K562 (cell line): ENCODE results near the gene MTG1. TPM values are rescaled to one million over a fixed set of nuclear protein-coding genes. Genes with fewer than 3 reads are reported as not detected.

Experiments
- GABPB1 ChIP-seq: sonication (generic); formaldehyde crosslinking; IDR thresholded peaks from 2 replicates; pipeline ENCODE4 v1.8.0; 2022; ENCODE audit warnings: mild to moderate bottlenecking, missing genetic modification reagents
- HDGF ChIP-seq: fragments of 450-650 bp; IDR thresholded peaks from 2 replicates; pipeline ENCODE4 v1.6.1; 2016
- KDM5B ChIP-seq: fragments of 200-600 bp; sonication (generic); IDR thresholded peaks from 2 replicates; pipeline ENCODE4 v1.6.1; 2012; ENCODE audit warnings: low read depth, mild to moderate bottlenecking, moderate library complexity, low read length, control low read depth, inconsistent platforms; ENCODE audit not compliant: insufficient replicate concordance
- MCM7 ChIP-seq, 2 experiments: fragments of 450-650 bp; IDR thresholded peaks; 2 replicates each; pipeline ENCODE4 v1.6.1; 2016 to 2018
- PCBP1 ChIP-seq: fragments of 200-400 bp; formaldehyde crosslinking; IDR thresholded peaks from 2 replicates; pipeline ENCODE4 v1.6.1; 2018; ENCODE audit warnings: mild to moderate bottlenecking, low read depth, low read length; ENCODE audit not compliant: poor library complexity, severe bottlenecking
- RBM34 ChIP-seq: fragments of 200-400 bp; formaldehyde crosslinking; IDR thresholded peaks from 2 replicates; pipeline ENCODE4 v1.6.1; 2018; ENCODE audit warnings: low read length, borderline replicate concordance; ENCODE audit not compliant: insufficient read depth
- RNF2 ChIP-seq: sonication (generic); IDR thresholded peaks from 2 replicates; pipeline ENCODE4 v1.6.1; 2016
- SIN3A ChIP-seq, 2 experiments: fragments of 150-350 bp in 1 of 2; IDR thresholded peaks; 2 replicates each; pipeline ENCODE4 v1.6.1; 2011 to 2016; ENCODE audit warnings: borderline replicate concordance in 2 of 2, low read depth in 2 of 2, low read length in 2 of 2, mild to moderate bottlenecking in 2 of 2, moderate library complexity in 2 of 2; ENCODE audit not compliant: control insufficient read depth in 1 of 2
- TBL1XR1 ChIP-seq, 2 experiments: IDR thresholded peaks; 2 replicates each; pipeline ENCODE4 v1.6.1; 2012; ENCODE audit warnings: improper control_type of control experiment in 2 of 2, low read length in 2 of 2, mild to moderate bottlenecking in 1 of 2
- ZBTB1 ChIP-seq: sonication (generic); formaldehyde crosslinking; IDR thresholded peaks from 2 replicates; pipeline ENCODE4 v1.8.1; 2023; ENCODE audit warnings: missing genetic modification reagents, low read depth, mild to moderate bottlenecking, borderline replicate concordance
- ZNF124 ChIP-seq: sonication (generic); formaldehyde crosslinking; IDR thresholded peaks from 2 replicates; pipeline ENCODE4 v1.8.1; 2022; ENCODE audit warnings: missing genetic modification reagents
- ZNF282 ChIP-seq: sonication (generic); formaldehyde crosslinking; IDR thresholded peaks from 2 replicates; pipeline ENCODE4 v1.8.1; 2023; ENCODE audit warnings: missing genetic modification reagents
- ZNF561 ChIP-seq: fragments of 450-650 bp; formaldehyde crosslinking; conservative IDR thresholded peaks from 2 replicates; pipeline ENCODE4 v1.4.0; 2020; ENCODE audit warnings: mild to moderate bottlenecking, moderate library complexity
- ZNF707 ChIP-seq: fragments of 250-450 bp; sonication (Bioruptor Pico); conservative IDR thresholded peaks from 2 replicates; pipeline ENCODE4 v1.8.0; 2022; ENCODE audit warnings: inconsistent platforms, mild to moderate bottlenecking, moderate library complexity
- polyA plus RNA-seq, 8 experiments: library from polyadenylated mRNA; depleted of rRNA in 4 of 8; stranded (reverse) in 5 of 8; unstranded in 3 of 8; fragments of >200 nt; fragmentation: Nextera tagmentation in 2 of 8; fragmentation: Illumina TruSeq in 1 of 8; extraction: Ambion mirVana in 2 of 8; extraction: Trizol in 1 of 8; gene quantifications; 2 replicates each; pipeline versions ENCODE4 v1.2.1 to v1.2.3, GENCODE V29; 2011 to 2014; ENCODE audit warnings: inconsistent platforms in 1 of 8, missing spikeins in 1 of 8
- total RNA-seq, 7 experiments: library from RNA; depleted of rRNA in 6 of 7; stranded (reverse); fragments of >200 nt in 6 of 7; fragmentation: Illumina TruSeq in 2 of 7; extraction: Trizol in 2 of 7; gene quantifications; 2 replicates each; pipeline versions ENCODE4 v1.2.1 to v1.2.3, GENCODE V29; 2011 to 2021; ENCODE audit warnings: low replicate concordance in 1 of 7
- TF ChIP-seq, protein P1 (sequence below): fragments of 450-650 bp; IDR thresholded peaks from 2 replicates; pipeline ENCODE4 v1.6.1; 2016; ENCODE audit warnings: low read depth
- TF ChIP-seq, protein P2 (sequence below): sonication (generic); formaldehyde crosslinking; IDR thresholded peaks from 2 replicates; pipeline ENCODE4 v1.8.0; 2022; ENCODE audit warnings: mild to moderate bottlenecking, missing genetic modification reagents
- TF ChIP-seq, protein P3 (sequence below): sonication (generic); formaldehyde crosslinking; IDR thresholded peaks from 2 replicates; pipeline ENCODE4 v1.8.1; 2023; ENCODE audit warnings: mild to moderate bottlenecking, missing genetic modification reagents

MTG1 gene
- total and polyA plus RNA-seq, 9 of the 15 experiments (the other 6 are each of a cell fraction or from before 2014, with no cell fraction given), result 2.8 to 28.2 (median 15.4) TPM

DNA sequence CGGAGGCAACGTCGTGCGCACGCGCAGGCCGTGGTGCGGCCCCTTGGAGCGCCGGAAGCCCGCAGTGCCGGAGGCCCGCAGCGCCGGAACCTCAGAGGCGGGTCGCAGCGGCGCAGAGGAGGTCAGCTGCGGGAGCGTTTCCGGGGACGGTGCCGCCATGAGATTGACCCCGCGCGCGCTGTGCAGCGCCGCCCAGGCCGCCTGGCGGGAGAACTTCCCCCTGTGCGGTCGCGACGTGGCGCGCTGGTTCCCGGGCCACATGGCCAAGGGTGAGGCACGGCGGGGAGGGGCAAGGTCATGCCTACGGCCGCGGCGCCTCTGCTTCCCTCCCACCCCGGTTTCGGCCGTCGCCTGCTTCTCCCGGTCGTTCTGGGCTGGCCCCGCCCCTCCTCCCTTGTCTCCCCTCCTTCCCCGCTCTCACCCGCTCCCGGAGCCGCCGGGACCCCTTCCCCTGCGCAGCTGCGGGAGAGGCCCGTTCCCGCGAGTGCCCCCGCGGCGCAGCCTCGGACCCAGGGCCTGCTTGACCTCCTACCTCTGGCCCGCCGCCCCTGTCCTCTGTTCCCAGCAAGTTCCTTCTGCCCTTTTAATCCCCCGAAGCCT lies at the start of gene MTG1 (continued):
- TF ChIP-seq, protein P1, sequence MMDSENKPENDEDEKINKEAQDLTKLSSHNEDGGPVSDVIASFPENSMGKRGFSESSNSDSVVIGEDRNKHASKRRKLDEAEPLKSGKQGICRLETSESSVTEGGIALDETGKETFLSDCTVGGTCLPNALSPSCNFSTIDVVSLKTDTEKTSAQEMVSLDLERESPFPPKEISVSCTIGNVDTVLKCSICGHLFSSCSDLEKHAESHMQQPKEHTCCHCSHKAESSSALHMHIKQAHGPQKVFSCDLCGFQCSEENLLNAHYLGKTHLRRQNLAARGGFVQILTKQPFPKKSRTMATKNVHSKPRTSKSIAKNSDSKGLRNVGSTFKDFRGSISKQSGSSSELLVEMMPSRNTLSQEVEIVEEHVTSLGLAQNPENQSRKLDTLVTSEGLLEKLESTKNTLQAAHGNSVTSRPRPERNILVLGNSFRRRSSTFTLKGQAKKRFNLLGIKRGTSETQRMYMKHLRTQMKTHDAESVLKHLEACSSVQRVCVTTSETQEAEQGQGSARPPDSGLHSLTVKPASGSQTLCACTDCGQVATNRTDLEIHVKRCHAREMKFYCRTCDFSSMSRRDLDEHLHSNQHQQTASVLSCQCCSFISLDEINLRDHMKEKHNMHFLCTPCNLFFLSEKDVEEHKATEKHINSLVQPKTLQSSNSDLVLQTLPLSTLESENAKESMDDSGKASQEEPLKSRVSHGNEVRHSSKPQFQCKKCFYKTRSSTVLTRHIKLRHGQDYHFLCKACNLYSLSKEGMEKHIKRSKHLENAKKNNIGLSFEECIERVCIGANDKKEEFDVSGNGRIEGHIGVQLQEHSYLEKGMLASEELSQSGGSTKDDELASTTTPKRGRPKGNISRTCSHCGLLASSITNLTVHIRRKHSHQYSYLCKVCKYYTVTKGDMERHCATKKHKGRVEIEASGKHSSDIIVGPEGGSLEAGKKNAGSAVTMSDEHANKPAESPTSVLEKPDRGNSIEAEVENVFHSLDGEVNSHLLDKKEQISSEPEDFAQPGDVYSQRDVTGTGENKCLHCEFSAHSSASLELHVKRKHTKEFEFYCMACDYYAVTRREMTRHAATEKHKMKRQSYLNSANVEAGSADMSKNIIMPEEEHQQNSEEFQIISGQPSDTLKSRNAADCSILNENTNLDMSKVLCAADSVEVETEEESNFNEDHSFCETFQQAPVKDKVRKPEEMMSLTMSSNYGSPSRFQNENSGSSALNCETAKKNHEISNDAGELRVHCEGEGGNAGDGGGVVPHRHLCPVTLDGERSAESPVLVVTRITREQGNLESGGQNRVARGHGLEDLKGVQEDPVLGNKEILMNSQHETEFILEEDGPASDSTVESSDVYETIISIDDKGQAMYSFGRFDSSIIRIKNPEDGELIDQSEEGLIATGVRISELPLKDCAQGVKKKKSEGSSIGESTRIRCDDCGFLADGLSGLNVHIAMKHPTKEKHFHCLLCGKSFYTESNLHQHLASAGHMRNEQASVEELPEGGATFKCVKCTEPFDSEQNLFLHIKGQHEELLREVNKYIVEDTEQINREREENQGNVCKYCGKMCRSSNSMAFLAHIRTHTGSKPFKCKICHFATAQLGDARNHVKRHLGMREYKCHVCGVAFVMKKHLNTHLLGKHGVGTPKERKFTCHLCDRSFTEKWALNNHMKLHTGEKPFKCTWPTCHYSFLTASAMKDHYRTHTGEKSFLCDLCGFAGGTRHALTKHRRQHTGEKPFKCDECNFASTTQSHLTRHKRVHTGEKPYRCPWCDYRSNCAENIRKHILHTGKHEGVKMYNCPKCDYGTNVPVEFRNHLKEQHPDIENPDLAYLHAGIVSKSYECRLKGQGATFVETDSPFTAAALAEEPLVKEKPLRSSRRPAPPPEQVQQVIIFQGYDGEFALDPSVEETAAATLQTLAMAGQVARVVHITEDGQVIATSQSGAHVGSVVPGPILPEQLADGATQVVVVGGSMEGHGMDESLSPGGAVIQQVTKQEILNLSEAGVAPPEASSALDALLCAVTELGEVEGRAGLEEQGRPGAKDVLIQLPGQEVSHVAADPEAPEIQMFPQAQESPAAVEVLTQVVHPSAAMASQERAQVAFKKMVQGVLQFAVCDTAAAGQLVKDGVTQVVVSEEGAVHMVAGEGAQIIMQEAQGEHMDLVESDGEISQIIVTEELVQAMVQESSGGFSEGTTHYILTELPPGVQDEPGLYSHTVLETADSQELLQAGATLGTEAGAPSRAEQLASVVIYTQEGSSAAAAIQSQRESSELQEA, result no peak
- TF ChIP-seq, protein P2, sequence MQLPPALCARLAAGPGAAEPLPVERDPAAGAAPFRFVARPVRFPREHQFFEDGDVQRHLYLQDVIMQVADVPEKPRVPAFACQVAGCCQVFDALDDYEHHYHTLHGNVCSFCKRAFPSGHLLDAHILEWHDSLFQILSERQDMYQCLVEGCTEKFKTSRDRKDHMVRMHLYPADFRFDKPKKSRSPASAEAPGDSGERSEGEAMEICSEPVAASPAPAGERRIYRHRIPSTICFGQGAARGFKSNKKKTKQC (CRISPR knock-in tag), result peak; percentile 90
- TF ChIP-seq MCM7 (IDR thresholded peaks at IDR 0.05) (no peak), SIN3A (IDR thresholded peaks at IDR 0.05; ENCODE audit: borderline replicate concordance in 2 of 2, control insufficient read depth in 1 of 2, low read depth in 2 of 2, low read length in 2 of 2) (peak in 1 of 2 experiments; percentile 84; a peak in 1 of 4 replicates), RNF2 (no peak), ZNF282 (peak; percentile 44; the same call in 1 of the 2 replicates), GABPB1 (CRISPR knock-in tag) (peak; percentile 98), ZBTB1 (CRISPR knock-in tag) (peak; percentile 100), TBL1XR1 (IDR thresholded peaks at IDR 0.05; ENCODE audit: low read length in 2 of 2) (0 out of 4 replicates have a peak, but pooled peaks of 1 of the 2 experiments have one; percentile 35), HDGF (no peak), ZNF561 (no peak), ZNF124 (CRISPR knock-in tag) (no peak), KDM5B (peak; percentile 60), RBM34 (0 out of 2 replicates have a peak, but pooled peaks have one; percentile 88), ZNF707 (CRISPR knock-in tag) (no peak), PCBP1 (peak; percentile 76)
- TF ChIP-seq, protein P3, sequence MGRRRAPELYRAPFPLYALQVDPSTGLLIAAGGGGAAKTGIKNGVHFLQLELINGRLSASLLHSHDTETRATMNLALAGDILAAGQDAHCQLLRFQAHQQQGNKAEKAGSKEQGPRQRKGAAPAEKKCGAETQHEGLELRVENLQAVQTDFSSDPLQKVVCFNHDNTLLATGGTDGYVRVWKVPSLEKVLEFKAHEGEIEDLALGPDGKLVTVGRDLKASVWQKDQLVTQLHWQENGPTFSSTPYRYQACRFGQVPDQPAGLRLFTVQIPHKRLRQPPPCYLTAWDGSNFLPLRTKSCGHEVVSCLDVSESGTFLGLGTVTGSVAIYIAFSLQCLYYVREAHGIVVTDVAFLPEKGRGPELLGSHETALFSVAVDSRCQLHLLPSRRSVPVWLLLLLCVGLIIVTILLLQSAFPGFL (CRISPR knock-in tag), result no peak
